ENCODE results near the gene SHISAL2A.

Gene SHISAL2A

GRCh38 chr1:52658795-52659194, 25.8 kb downstream of the SHISAL2A start:
- DNase-seq (ENCODE audit: insufficient read length, low spot score) = no peak
- no peak for FAIRE-seq

- FAIRE-seq = no peak
- no peak for DNase-seq (ENCODE audit: insufficient read length, low spot score)
Measured at GRCh38 chr1:52659356-52659755, 26.4 kb downstream of the SHISAL2A start.

- no peak for DNase-seq (ENCODE audit: insufficient read length, low spot score)
- no peak for FAIRE-seq
Measured at GRCh38 chr1:52659851-52660596, 27.1 kb downstream of the SHISAL2A start.

GRCh38 chr1:52660807-52661206, 27.8 kb downstream of the SHISAL2A start:
- no peak for FAIRE-seq

GRCh38 chr1:52662645-52663313, 29.8 kb downstream of the SHISAL2A start:
- FAIRE-seq (no peak), DNase-seq (ENCODE audit: insufficient read length, low spot score) (peak; percentile 57)

More at GRCh38 chr1:52660807-52661206, 27.8 kb downstream of the SHISAL2A start:
- DNase-seq (ENCODE audit: insufficient read length, low spot score) = no peak

GRCh38 chr1:52663716-52664115, 30.7 kb downstream of the SHISAL2A start:
- no peak for FAIRE-seq
- DNase-seq (ENCODE audit: insufficient read length, low spot score) = no peak

- DNase-seq (ENCODE audit: insufficient read length, low spot score) (no peak), FAIRE-seq (no peak)
Measured at GRCh38 chr1:52665006-52665941, 32.3 kb downstream of the SHISAL2A start.

- no peak for DNase-seq (ENCODE audit: insufficient read length, low spot score)
- peak; percentile 42 for FAIRE-seq
Measured at GRCh38 chr1:52667290-52667689, 34.3 kb downstream of the SHISAL2A start.

GRCh38 chr1:52667984-52668383, 35.0 kb downstream of the SHISAL2A start:
- FAIRE-seq (no peak), DNase-seq (ENCODE audit: insufficient read length, low spot score) (no peak)

GRCh38 chr1:52668711-52669110, 35.7 kb downstream of the SHISAL2A start:
- no peak for FAIRE-seq
- DNase-seq (ENCODE audit: insufficient read length, low spot score) = no peak

- DNase-seq (ENCODE audit: insufficient read length, low spot score) = peak; percentile 49
- no peak for FAIRE-seq
Measured at GRCh38 chr1:52669696-52670095, 36.7 kb downstream of the SHISAL2A start.

GRCh38 chr1:52670604-52671003, 37.6 kb downstream of the SHISAL2A start:
- no peak for FAIRE-seq
- DNase-seq (ENCODE audit: insufficient read length, low spot score) = no peak

GRCh38 chr1:52672946-52673345, 40.0 kb downstream of the SHISAL2A start:
- DNase-seq (ENCODE audit: insufficient read length, low spot score) (no peak), FAIRE-seq (no peak)

- FAIRE-seq (no peak), DNase-seq (ENCODE audit: insufficient read length, low spot score) (no peak)
Measured at GRCh38 chr1:52673513-52673912, 40.5 kb downstream of the SHISAL2A start.

- no peak for FAIRE-seq
- no peak for DNase-seq (ENCODE audit: insufficient read length, low spot score)
Measured at GRCh38 chr1:52674497-52675384, 41.8 kb downstream of the SHISAL2A start.

GRCh38 chr1:52676249-52676903, 43.4 kb downstream of the SHISAL2A start:
- FAIRE-seq (no peak), DNase-seq (ENCODE audit: insufficient read length, low spot score) (no peak)

- DNase-seq (ENCODE audit: insufficient read length, low spot score) = no peak
- no peak for FAIRE-seq
Measured at GRCh38 chr1:52677076-52677806, 44.3 kb downstream of the SHISAL2A start.

GRCh38 chr1:52679048-52679447, 46.1 kb downstream of the SHISAL2A start:
- DNase-seq (ENCODE audit: insufficient read length, low spot score) = no peak
- FAIRE-seq = no peak

- DNase-seq (ENCODE audit: insufficient read length, low spot score) = no peak
- FAIRE-seq = no peak
Measured at GRCh38 chr1:52679498-52679897, 46.5 kb downstream of the SHISAL2A start.
